H1 (cell line): Measurements from ENCODE around the gene SMURF2. TPM values are rescaled to one million over a fixed set of nuclear protein-coding genes. Genes with fewer than 3 reads are reported as not detected.

Experiments
- ATF3 ChIP-seq: IDR thresholded peaks from 2 replicates; pipeline ENCODE4 v1.6.1; 2011; ENCODE audit warnings: low read depth, mild to moderate bottlenecking, low read length; ENCODE audit not compliant: insufficient read depth
- BRCA1 ChIP-seq: IDR thresholded peaks from 2 replicates; pipeline ENCODE4 v1.6.1; 2012; ENCODE audit warnings: low read depth, low read length, improper control_type of control experiment
- CHD2 ChIP-seq: IDR thresholded peaks from 2 replicates; pipeline ENCODE4 v1.6.1; 2012; ENCODE audit warnings: low read length, improper control_type of control experiment
- CHD7 ChIP-seq: fragments of 300-600 bp; sonication (generic); IDR thresholded peaks from 2 replicates; pipeline ENCODE4 v1.7.1; 2012; ENCODE audit warnings: low read length, moderate library complexity, mild to moderate bottlenecking, inconsistent platforms; ENCODE audit not compliant: insufficient replicate concordance
- CREB1 ChIP-seq: IDR thresholded peaks from 2 replicates; pipeline ENCODE4 v1.6.1; 2012; ENCODE audit warnings: inconsistent platforms
- KDM1A ChIP-seq: fragments of 200-600, 300-600 bp; sonication (generic); IDR thresholded peaks from 2 replicates; pipeline ENCODE4 v1.7.1; 2016; ENCODE audit warnings: mild to moderate bottlenecking, low read length, borderline replicate concordance
- MAFK ChIP-seq: IDR thresholded peaks from 2 replicates; pipeline ENCODE4 v1.6.1; 2012; ENCODE audit warnings: low read depth, mild to moderate bottlenecking, improper control_type of control experiment, low read length
- POLR2A ChIP-seq, 2 experiments: IDR thresholded peaks; 1 replicate in 1 of 2; 2 replicates in 1 of 2; pipeline ENCODE4 v1.6.1; 2011; ENCODE audit warnings: low read depth in 2 of 2, low read length in 2 of 2, mild to moderate bottlenecking in 2 of 2; ENCODE audit errors: control extremely low read depth in 1 of 2
- RNF2 ChIP-seq: fragments of 200-900, 300-1000 bp; sonication (generic); IDR thresholded peaks from 2 replicates; pipeline ENCODE4 v1.7.1; 2016; ENCODE audit warnings: borderline replicate concordance, low read depth, mild to moderate bottlenecking, antibody characterized with exemption, low read length; ENCODE audit not compliant: poor library complexity, severe bottlenecking; ENCODE audit errors: missing control alignments
- SIN3A ChIP-seq, 2 experiments: IDR thresholded peaks in 1 of 2; conservative IDR thresholded peaks in 1 of 2; 2 replicates each; pipeline ENCODE4 v1.6.1; 2011 to 2012; ENCODE audit warnings: low read length in 2 of 2, improper control_type of control experiment in 1 of 2, low read depth in 1 of 2, mild to moderate bottlenecking in 1 of 2
- SIX5 ChIP-seq: IDR thresholded peaks from 2 replicates; pipeline ENCODE4 v1.6.1; 2011; ENCODE audit warnings: mild to moderate bottlenecking, low read depth, low read length
- SP2 ChIP-seq: IDR thresholded peaks from 2 replicates; pipeline ENCODE4 v1.6.1; 2012; ENCODE audit warnings: mild to moderate bottlenecking, low read length, inconsistent platforms
- polyA plus RNA-seq, 7 experiments: library from polyadenylated mRNA; depleted of rRNA in 3 of 7; stranded (reverse) in 5 of 7; unstranded in 2 of 7; fragments of >200 nt in 5 of 7; fragments of 200-250 nt in 2 of 7; gene quantifications; 1 replicate in 5 of 7; 2 replicates in 1 of 7; 4 replicates in 1 of 7; pipeline versions ENCODE4 v1.2.1 to v1.2.3, GENCODE V29; 2011 to 2013; ENCODE audit warnings: missing spikeins in 2 of 7, mixed read lengths in 2 of 7
- total RNA-seq: library from RNA; stranded (reverse); fragmentation: NEBNext Ultra II Directional; extraction: Animal tissue kit (Norgen Biotek cat#: 25700); gene quantifications from 2 replicates; pipeline ENCODE4 v1.2.1, GENCODE V29; 2021

The SMURF2 gene
- total and polyA plus RNA-seq, 2 of the 8 experiments (the other 6 are each of a cell fraction or from before 2014, with no cell fraction given) = 7.2 to 29.2 TPM

GRCh38 chr17:64598672-64599071 is 63.4 kb downstream of the SMURF2 start (continued):
- TF ChIP-seq CHD7 (no peak), MAFK (no peak), BRCA1 (no peak), CHD2 (no peak), CREB1 (no peak), KDM1A (no peak), POLR2A (IDR thresholded peaks at IDR 0.05; ENCODE audit: control extremely low read depth in 1 of 2, low read depth in 2 of 2, low read length in 2 of 2) (no peak), SIN3A (conservative IDR thresholded peaks at IDR 0.05 in 1 of 2, IDR thresholded peaks at IDR 0.05 in 1 of 2; ENCODE audit: low read depth in 1 of 2, low read length in 2 of 2) (no peak), SP2 (no peak), ATF3 (no peak), RNF2 (no peak), SIX5 (no peak)
